VCaP (cell line): ENCODE data around the gene LRRFIP1.

Experiments
- H3K27ac ChIP-seq: fragments of 450-650 bp; 2 replicates; pipeline ENCODE4 v1.5.1; 2017
- CTCF ChIP-seq: fragments of 450-650 bp; conservative IDR thresholded peaks from 2 replicates; pipeline ENCODE4 v1.5.1; 2017; ENCODE audit warnings: mild to moderate bottlenecking, moderate library complexity

Gene LRRFIP1

GRCh38 chr2:237696461-237696860 lies 69.1 kb downstream of the LRRFIP1 start:
- no peak for TF ChIP-seq CTCF
- H3K27ac ChIP-seq = peak overlapping the region; percentile 95

GRCh38 chr2:237697586-237698357 lies 70.4 kb downstream of the LRRFIP1 start:
- H3K27ac ChIP-seq = peak overlapping the region; percentile 95
- no peak for TF ChIP-seq CTCF

- H3K27ac ChIP-seq = peak overlapping the region; percentile 95
- no peak for TF ChIP-seq CTCF
Observed at GRCh38 chr2:237698358-237698694, 70.9 kb downstream of the LRRFIP1 start.

GRCh38 chr2:237699870-237700511 lies 72.6 kb downstream of the LRRFIP1 start:
- TF ChIP-seq CTCF = no peak
- no peak overlapping the region; the same call in 1 of the 2 replicates for H3K27ac ChIP-seq

GRCh38 chr2:237700512-237701032 lies 73.2 kb downstream of the LRRFIP1 start:
- H3K27ac ChIP-seq = peak overlapping the region; percentile 21; the same call in 1 of the 2 replicates
- no peak for TF ChIP-seq CTCF

- H3K27ac ChIP-seq = peak overlapping the region; percentile 21; the same call in 1 of the 2 replicates
- TF ChIP-seq CTCF = no peak
Observed at GRCh38 chr2:237701033-237701858, 73.9 kb downstream of the LRRFIP1 start.
